ENCODE results near the gene PPM1E.

DNA sequence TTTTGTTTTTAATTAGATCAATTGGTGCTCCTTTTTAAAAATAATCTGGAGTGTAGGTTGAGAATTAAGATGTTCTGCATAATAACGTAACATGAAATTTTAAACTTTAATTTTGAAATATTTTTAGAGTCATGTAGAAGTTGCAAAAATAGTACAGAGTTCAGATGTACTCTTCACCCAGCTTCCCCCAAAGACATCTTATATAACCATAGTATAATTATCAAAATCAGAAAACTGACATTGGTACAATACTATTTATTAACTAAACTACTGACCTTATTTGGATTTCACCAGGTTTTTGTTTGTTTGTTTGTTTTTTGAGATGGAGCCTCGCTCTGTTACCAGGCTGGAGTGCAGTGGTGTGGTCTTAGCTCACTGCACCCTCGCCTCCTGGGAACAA, 76.9 kb downstream of the PPM1E start:
- TF ChIP-seq EZH2 (IDR thresholded peaks at IDR 0.05) (no peak), POLR2AphosphoS5 (IDR thresholded peaks at IDR 0.05; ENCODE audit: borderline replicate concordance, low read depth, low read length) (no peak), FOXP2 (optimal IDR thresholded peaks at IDR 0.05; ENCODE audit: control extremely low read depth, extremely low read length, insufficient read depth) (no peak)
